Subcutaneous adipose tissue (tissue), 4 donors: ENCODE measurements around the gene KCNJ2. TPM values are rescaled to one million over a fixed set of nuclear protein-coding genes. Genes with fewer than 3 reads are reported as not detected.

Experiments used
- CTCF ChIP-seq: fragments of 450-650 bp; IDR thresholded peaks from one replicate; pipeline ENCODE4 v1.5.1; 2016; ENCODE audit warnings: low read depth, mild to moderate bottlenecking, control low read depth, antibody characterized with exemption, moderate library complexity
- total RNA-seq, 4 donors: library from RNA; depleted of rRNA; stranded (reverse); fragments of >200 nt; gene quantifications; one replicate each; pipeline ENCODE4 v1.1.0, GENCODE V29; 2016

Gene KCNJ2
- total RNA-seq, 4 donors from 2014 or later, result 1.3 to 8.2 (median 4.6) TPM

- no peak for TF ChIP-seq CTCF
Measured at GRCh38 chr17:70158591-70158990, 10.7 kb upstream of the KCNJ2 start.

GRCh38 chr17:70159980-70160379 is 9.4 kb upstream of the KCNJ2 start:
- TF ChIP-seq CTCF, result no peak

- TF ChIP-seq CTCF, result no peak
Measured at GRCh38 chr17:70161519-70161918, 7.8 kb upstream of the KCNJ2 start.

- TF ChIP-seq CTCF, result no peak
Measured at GRCh38 chr17:70165383-70165782, 3.9 kb upstream of the KCNJ2 start.

- no peak for TF ChIP-seq CTCF
Measured at GRCh38 chr17:70166615-70167014, 2.7 kb upstream of the KCNJ2 start.

- no peak for TF ChIP-seq CTCF
Measured at GRCh38 chr17:70168044-70168976, 1.0 kb upstream of the KCNJ2 start.

GRCh38 chr17:70169709-70170597 is 621 bp downstream of the KCNJ2 start:
- TF ChIP-seq CTCF, result no peak
